Endothelial cell of umbilical vein (primary cell): Measurements from ENCODE around the gene LGR4. TPM values are rescaled to one million over a fixed set of nuclear protein-coding genes. Genes with fewer than 3 reads are reported as not detected.

ENCODE experiments used
- BruUV-seq: library from RNA; stranded (reverse); fragments of 400-500 nt; replicated peaks from 2 replicates; lab custom pipeline; 2021; lab: Mats Ljungman, UMichigan
- CTCF ChIA-PET: fragments of 300-600, 350-600 bp; sonication (Branson Sonifier 250); formaldehyde crosslinking; loops from one replicate; lab custom pipeline; 2021; ENCODE audit warnings: antibody characterized with exemption, inconsistent platforms; lab: Charles Lee
- POLR2A ChIA-PET: fragments of 300-600, 350-600 bp; sonication (Branson Sonifier 250); formaldehyde crosslinking; loops from one replicate; lab custom pipeline; 2021; ENCODE audit warnings: antibody characterized with exemption, inconsistent platforms; lab: Charles Lee
- DNase-seq: peaks from one replicate; pipeline ENCODE4 v3.0.0-alpha.2; 2011; ENCODE audit warnings: low read depth, low spot score
- FAIRE-seq: peaks from 2 replicates; lab custom pipeline; 2011; peaks lifted over from hg19 to GRCh38; lab: Jason Lieb, UNC
- H2AFZ ChIP-seq: 2 replicates; pipeline ENCODE4 v1.6.0; 2012; ENCODE audit warnings: low read depth, low read length, control low read depth, inconsistent platforms
- H3K27ac ChIP-seq: 2 replicates; pipeline ENCODE4 v1.5.1; 2011; ENCODE audit warnings: low read depth, mild to moderate bottlenecking, control low read depth, low read length, moderate library complexity; ENCODE audit not compliant: insufficient read depth
- H3K27me3 ChIP-seq, 2 experiments: 2 replicates each; pipeline versions ENCODE4 v1.6.0 to v1.6.1; 2011; ENCODE audit warnings: low read length in 2 of 2, mixed read lengths in 1 of 2; ENCODE audit not compliant: control insufficient read depth in 2 of 2, insufficient read depth in 2 of 2
- H3K36me3 ChIP-seq, 2 experiments: 2 replicates in 1 of 2; 3 replicates in 1 of 2; pipeline ENCODE4 v1.5.1; 2011; ENCODE audit warnings: low read length in 2 of 2, mild to moderate bottlenecking in 1 of 2, moderate library complexity in 1 of 2; ENCODE audit not compliant: control insufficient read depth in 2 of 2, insufficient read depth in 2 of 2; ENCODE audit errors: extremely low read depth in 1 of 2
- H3K4me1 ChIP-seq: 3 replicates; pipeline ENCODE4 v1.5.1; 2011; ENCODE audit warnings: mild to moderate bottlenecking, low read length; ENCODE audit not compliant: control insufficient read depth, insufficient read depth; ENCODE audit errors: extremely low read depth
- H3K4me2 ChIP-seq: 2 replicates; pipeline ENCODE4 v1.6.1; 2011; ENCODE audit warnings: low read length, control low read depth, mixed read lengths; ENCODE audit not compliant: insufficient read depth
- H3K4me3 ChIP-seq, 3 experiments: fragments of 200-600 bp in 1 of 3; sonication (generic), shearing (Covaris generic) in 1 of 3; replicated peaks in 1 of 3; 2 replicates each; pipeline ENCODE4 v1.5.1; 2011 to 2016; ENCODE audit warnings: control low read depth in 3 of 3, low read length in 3 of 3, mild to moderate bottlenecking in 2 of 3, inconsistent platforms in 1 of 3, low read depth in 1 of 3, moderate library complexity in 1 of 3; ENCODE audit not compliant: insufficient read depth in 1 of 3
- H3K79me2 ChIP-seq: 2 replicates; pipeline ENCODE4 v1.6.0; 2012; ENCODE audit warnings: low read length, inconsistent platforms; ENCODE audit not compliant: control insufficient read depth, insufficient read depth
- H3K9ac ChIP-seq: replicated peaks from 2 replicates; pipeline ENCODE3; 2011; ENCODE audit warnings: low read length, control low read depth; ENCODE audit not compliant: insufficient read depth; ENCODE audit errors: extremely low read depth
- H3K9me1 ChIP-seq: replicated peaks from 3 replicates; pipeline ENCODE4 v1.6.0; 2011; ENCODE audit warnings: mild to moderate bottlenecking, low read length; ENCODE audit not compliant: control insufficient read depth, insufficient read depth; ENCODE audit errors: extremely low read depth
- H3K9me3 ChIP-seq: replicated peaks from 2 replicates; pipeline ENCODE4 v1.5.1; 2012; ENCODE audit warnings: low read length, inconsistent platforms; ENCODE audit not compliant: control insufficient read depth, insufficient read depth
- H4K20me1 ChIP-seq: replicated peaks from 2 replicates; pipeline ENCODE3; 2011; ENCODE audit warnings: mild to moderate bottlenecking, low read length; ENCODE audit not compliant: control insufficient read depth, insufficient read depth; ENCODE audit errors: extremely low read depth
- EZH2 ChIP-seq: IDR thresholded peaks from 2 replicates; pipeline ENCODE4 v1.6.1; 2012; ENCODE audit warnings: borderline replicate concordance, low read depth, mild to moderate bottlenecking, moderate library complexity, low read length, inconsistent platforms; ENCODE audit not compliant: severe bottlenecking
- FOS ChIP-seq: IDR thresholded peaks from 2 replicates; pipeline ENCODE4 v1.6.1; 2011; ENCODE audit warnings: mild to moderate bottlenecking, low read length, moderate library complexity, borderline replicate concordance; ENCODE audit not compliant: insufficient read depth
- GATA2 ChIP-seq: IDR thresholded peaks from 2 replicates; pipeline ENCODE4 v1.7.0; 2011; ENCODE audit warnings: low read depth, mild to moderate bottlenecking, moderate library complexity, mixed read lengths, low read length; ENCODE audit not compliant: insufficient read length, insufficient read depth
- JUN ChIP-seq: IDR thresholded peaks from 2 replicates; pipeline ENCODE4 v1.6.1; 2011; ENCODE audit warnings: borderline replicate concordance, low read depth; ENCODE audit not compliant: insufficient read length, insufficient read depth
- MYC ChIP-seq: IDR thresholded peaks from one replicate; pipeline ENCODE4 v1.6.1; 2011; ENCODE audit warnings: mild to moderate bottlenecking, low read depth, low read length
- POLR2A ChIP-seq: IDR thresholded peaks from 2 replicates; pipeline ENCODE4 v1.6.1; 2012; ENCODE audit warnings: low read depth, mild to moderate bottlenecking, control low read depth, low read length
- POLR2AphosphoS5 ChIP-seq: IDR thresholded peaks from 2 replicates; pipeline ENCODE4 v1.6.1; 2012; ENCODE audit warnings: low read depth, mild to moderate bottlenecking, control low read depth, low read length, moderate library complexity; ENCODE audit not compliant: insufficient read depth
- dilution Hi-C: fragments of 300-500 bp; cut with MboI; formaldehyde crosslinking; loops from one replicate; pipeline ENCODE4 v1.15.0; 2019; ENCODE audit warnings: low sequenced_read_pairs; ENCODE audit not compliant: extremely low pct_ligation_motif_present
- intact Hi-C: fragments of 100-400 bp; cut with micrococcal nuclease; formaldehyde crosslinking; loops from one replicate; pipeline ENCODE4 v1.10.0; 2022
- polyA plus RNA-seq, 4 experiments: library from polyadenylated mRNA; depleted of rRNA in 3 of 4; stranded (reverse) in 3 of 4; unstranded in 1 of 4; fragments of >200 nt; gene quantifications; 2 replicates each; pipeline versions ENCODE4 v1.2.1 to v1.2.3, GENCODE V29; 2011 to 2012; ENCODE audit warnings: missing spikeins in 1 of 4
- total RNA-seq: library from RNA; stranded (reverse); gene quantifications from 2 replicates; pipeline ENCODE4 v1.2.3, GENCODE V29; 2021
- TF ChIP-seq, protein P1 (sequence below): IDR thresholded peaks from 2 replicates; pipeline ENCODE4 v1.6.1; 2011; ENCODE audit not compliant: insufficient read depth, insufficient read length
- TF ChIP-seq, protein P2 (sequence below), 2 donors: IDR thresholded peaks; 1 replicate in 1 of 2; 2 replicates in 1 of 2; pipeline ENCODE4 v1.5.1; 2011; ENCODE audit warnings: low read length in 2 of 2, mild to moderate bottlenecking in 2 of 2, moderate library complexity in 2 of 2, control low read depth in 1 of 2, inconsistent platforms in 1 of 2, low read depth in 1 of 2; ENCODE audit not compliant: insufficient read depth in 1 of 2; ENCODE audit errors: extremely low read depth in 1 of 2

LGR4 gene
- total and polyA plus RNA-seq, 2 donors (not counting 3 experiments of a cell fraction or from before 2014, with no cell fraction given), result 1.3 to 3.1 TPM

DNA sequence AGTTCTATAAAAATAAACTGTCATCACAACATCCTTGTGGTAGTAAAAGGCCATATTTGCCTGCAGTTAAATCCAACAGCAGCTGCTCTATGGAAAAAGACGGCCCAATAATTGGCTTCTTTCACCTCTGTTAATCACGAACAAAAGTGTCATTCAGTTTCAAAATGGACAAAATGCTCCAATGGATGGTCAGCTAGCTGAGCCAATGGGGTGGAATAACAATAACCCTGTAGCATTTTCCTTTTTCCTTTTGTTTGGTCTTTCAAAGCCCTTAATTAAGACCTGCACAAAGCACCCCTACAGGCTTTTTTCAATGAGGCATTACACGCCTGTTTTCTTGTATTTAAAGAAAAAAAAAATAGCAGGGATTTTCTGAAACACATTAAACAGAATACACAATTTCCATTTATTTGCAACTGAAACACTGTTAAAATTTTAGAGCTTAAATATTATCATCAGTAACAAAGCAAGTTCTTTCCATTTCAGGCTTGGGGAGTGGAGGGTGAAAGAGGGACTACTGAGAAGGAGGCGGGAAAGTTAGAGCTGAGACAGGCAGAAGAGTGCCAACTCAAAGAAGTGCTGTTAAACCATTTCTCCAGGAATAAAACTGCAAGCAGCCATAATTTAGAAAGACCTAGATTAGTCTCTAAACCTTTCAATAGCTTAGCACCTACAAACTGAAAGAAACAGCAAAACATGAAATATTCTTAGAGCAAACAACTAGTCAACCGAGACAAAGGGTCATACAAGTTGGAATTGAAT, 28.7 kb downstream of the LGR4 start:
- H3K9ac ChIP-seq, result no peak overlapping the region
- H2AFZ ChIP-seq, result no peak overlapping the region
- dilution Hi-C loops (no loop called here), intact Hi-C loops (no loop called here)
- peaks cover 2% of the 10 kb centered on the region for H3K4me1 ChIP-seq
- no peaks in the 10 kb centered on the region for H3K79me2 ChIP-seq
- FAIRE-seq (no peak), DNase-seq (no peak)
- H3K9me3 ChIP-seq, result no peaks in the 10 kb centered on the region
- TF ChIP-seq POLR2AphosphoS5, result no peak
- TF ChIP-seq, protein P1, sequence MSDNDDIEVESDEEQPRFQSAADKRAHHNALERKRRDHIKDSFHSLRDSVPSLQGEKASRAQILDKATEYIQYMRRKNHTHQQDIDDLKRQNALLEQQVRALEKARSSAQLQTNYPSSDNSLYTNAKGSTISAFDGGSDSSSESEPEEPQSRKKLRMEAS, result no peak
- TF ChIP-seq FOS, result no peak
- no peak for TF ChIP-seq MYC
- no peak for TF ChIP-seq GATA2
- TF ChIP-seq POLR2A, result no peak
- TF ChIP-seq JUN, result no peak
- TF ChIP-seq, protein P2, sequence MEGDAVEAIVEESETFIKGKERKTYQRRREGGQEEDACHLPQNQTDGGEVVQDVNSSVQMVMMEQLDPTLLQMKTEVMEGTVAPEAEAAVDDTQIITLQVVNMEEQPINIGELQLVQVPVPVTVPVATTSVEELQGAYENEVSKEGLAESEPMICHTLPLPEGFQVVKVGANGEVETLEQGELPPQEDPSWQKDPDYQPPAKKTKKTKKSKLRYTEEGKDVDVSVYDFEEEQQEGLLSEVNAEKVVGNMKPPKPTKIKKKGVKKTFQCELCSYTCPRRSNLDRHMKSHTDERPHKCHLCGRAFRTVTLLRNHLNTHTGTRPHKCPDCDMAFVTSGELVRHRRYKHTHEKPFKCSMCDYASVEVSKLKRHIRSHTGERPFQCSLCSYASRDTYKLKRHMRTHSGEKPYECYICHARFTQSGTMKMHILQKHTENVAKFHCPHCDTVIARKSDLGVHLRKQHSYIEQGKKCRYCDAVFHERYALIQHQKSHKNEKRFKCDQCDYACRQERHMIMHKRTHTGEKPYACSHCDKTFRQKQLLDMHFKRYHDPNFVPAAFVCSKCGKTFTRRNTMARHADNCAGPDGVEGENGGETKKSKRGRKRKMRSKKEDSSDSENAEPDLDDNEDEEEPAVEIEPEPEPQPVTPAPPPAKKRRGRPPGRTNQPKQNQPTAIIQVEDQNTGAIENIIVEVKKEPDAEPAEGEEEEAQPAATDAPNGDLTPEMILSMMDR (IDR thresholded peaks at IDR 0.05; ENCODE audit: extremely low read depth in 1 of 2, insufficient read depth in 1 of 2, low read depth in 1 of 2, low read length in 2 of 2), result no peak
- no peak for TF ChIP-seq EZH2
- POLR2A ChIA-PET, result no interaction called here
- H3K27me3 ChIP-seq, result peaks cover 0 to 10% of the 10 kb centered on the region in 2 experiments
- H3K36me3 ChIP-seq, result no peaks in the 10 kb centered on the region
- no peaks in the 10 kb centered on the region for H4K20me1 ChIP-seq
- no peak overlapping the region for H3K4me2 ChIP-seq
- no TSS peak for BruUV-seq
- H3K27ac ChIP-seq, result no peak overlapping the region
- H3K9me1 ChIP-seq, result no peaks in the 10 kb centered on the region
- CTCF ChIA-PET, result interaction anchor here (1.2 to 1.8 kb wide), 5 partner anchors 9 to 147 kb away, joined by 3 to 9 read pairs (median 4); no protein-coding TSS in a partner anchor
- no peak overlapping the region for H3K4me3 ChIP-seq
